Measurements from ENCODE around the gene TMOD3.
"Not testable (repeated sequence)": the region's sequence is repeated elsewhere in the genome, so short reads cannot be mapped to it uniquely, and the experiment has no call there.

Gene TMOD3

GRCh38 chr15:51883271-51883837 lies 53.9 kb downstream of the TMOD3 start:
- H3K27ac ChIP-seq: no peak overlapping the region
- TF ChIP-seq CTCF (conservative IDR thresholded peaks at IDR 0.05): no peak

GRCh38 chr15:51884041-51884440 lies 54.6 kb downstream of the TMOD3 start:
- TF ChIP-seq CTCF (conservative IDR thresholded peaks at IDR 0.05): no peak
- H3K27ac ChIP-seq: no peak overlapping the region

- TF ChIP-seq CTCF (conservative IDR thresholded peaks at IDR 0.05): no peak
- H3K27ac ChIP-seq: peak overlapping the region; percentile 23; the same call in 1 of the 2 replicates
These were observed 55.2 kb downstream of the TMOD3 start for GRCh38 chr15:51884517-51885236.

GRCh38 chr15:51885758-51886157 lies 56.3 kb downstream of the TMOD3 start:
- H3K27ac ChIP-seq: not testable (repeated sequence)

GRCh38 chr15:51887887-51888592 lies 58.6 kb downstream of the TMOD3 start:
- no peak overlapping the region; the same call in 1 of the 2 replicates for H3K27ac ChIP-seq
- TF ChIP-seq CTCF (conservative IDR thresholded peaks at IDR 0.05): no peak

GRCh38 chr15:51888593-51889195 lies 59.2 kb downstream of the TMOD3 start:
- no peak overlapping the region; the same call in 1 of the 2 replicates for H3K27ac ChIP-seq
- TF ChIP-seq CTCF (conservative IDR thresholded peaks at IDR 0.05): peak; percentile 87

- no peak for TF ChIP-seq CTCF (conservative IDR thresholded peaks at IDR 0.05)
These were observed 60.0 kb downstream of the TMOD3 start for GRCh38 chr15:51889486-51889885.

More at GRCh38 chr15:51889486-51889885, 60.0 kb downstream of the TMOD3 start:
- no peak overlapping the region for H3K27ac ChIP-seq

Data from VCaP (cell line).